Mucosa of descending colon (tissue), 3 donors: ENCODE measurements around the gene FNTB. TPM values are rescaled to one million over a fixed set of nuclear protein-coding genes. Genes with fewer than 3 reads are reported as not detected.

Experiments
- ATAC-seq: fragments of 200-7000 bp; cut with Tn5 transposase; one replicate; pipeline ENCODE4 v1.9.1; 2020; ENCODE audit warnings: mild to moderate bottlenecking, moderate library complexity
- DNase-seq, 3 donors: peaks; one replicate each; pipeline ENCODE4 v3.0.0-alpha.2; 2020
- H3K36me3 ChIP-seq: fragments of 200-600 bp; one replicate; pipeline ENCODE4 v1.8.0; 2021; ENCODE audit warnings: low read depth, mild to moderate bottlenecking
- H3K4me1 ChIP-seq: fragments of 200-600 bp; one replicate; pipeline ENCODE4 v1.8.0; 2021; ENCODE audit warnings: low read depth, mild to moderate bottlenecking
- H3K4me3 ChIP-seq: fragments of 200-600 bp; one replicate; pipeline ENCODE4 v1.8.0; 2021; ENCODE audit warnings: mild to moderate bottlenecking
- H3K9me3 ChIP-seq: fragments of 200-600 bp; one replicate; pipeline ENCODE4 v1.8.0; 2021; ENCODE audit warnings: mild to moderate bottlenecking
- intact Hi-C, 2 donors: fragments of 100-400 bp; cut with DNase I in 1 of 2; cut with micrococcal nuclease in 1 of 2; formaldehyde crosslinking; loops; one replicate each; pipeline versions ENCODE4 v1.11.0 to v1.11.1; 2022; cut with DNase I, micrococcal nuclease
- total RNA-seq, 3 donors: library from RNA; stranded (reverse); fragmentation: NEBNext Ultra II Directional in 2 of 3; extraction: Animal tissue kit (Norgen Biotek cat#: 25700) in 2 of 3; gene quantifications; one replicate each; pipeline versions ENCODE4 v1.2.1 to v1.2.4, GENCODE V29; 2021 to 2023
- TF ChIP-seq, protein P1 (sequence below): fragments of 200-600 bp; IDR thresholded peaks from one replicate; pipeline ENCODE4 v1.8.0; 2022; ENCODE audit warnings: antibody characterized with exemption, mild to moderate bottlenecking
- donor health status: DM: no; HTN: no; CAD: no; lungs with moderate emphysema.
- donor health status: DM: no; HTN: no; CAD: no.
- donor health status: DM: no; HTN: yes; CAD: no.

Gene FNTB
- total RNA-seq, 3 donors from 2014 or later: 14.5 to 18.3 (median 14.5) TPM

DNA sequence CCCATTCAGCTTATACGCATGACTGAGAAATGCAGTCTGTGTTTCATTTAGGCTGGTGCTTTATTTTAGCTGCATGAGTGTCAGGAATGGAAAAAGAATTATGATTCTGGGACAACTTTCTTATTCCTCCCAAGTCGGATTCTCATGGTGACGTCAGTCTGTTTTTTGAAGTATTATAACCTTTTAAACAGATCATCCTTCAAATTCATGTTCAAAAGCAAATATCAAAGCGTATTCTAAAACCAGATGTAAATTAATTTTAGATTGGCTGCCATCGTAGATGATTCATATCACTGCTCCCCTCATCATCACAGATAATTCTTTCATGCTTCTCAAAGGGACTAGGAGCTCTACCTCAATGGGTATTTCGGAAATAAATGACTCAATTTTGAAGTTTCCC is 15.0 kb downstream of the FNTB start:
- intact Hi-C loops: no loop called here

DNA sequence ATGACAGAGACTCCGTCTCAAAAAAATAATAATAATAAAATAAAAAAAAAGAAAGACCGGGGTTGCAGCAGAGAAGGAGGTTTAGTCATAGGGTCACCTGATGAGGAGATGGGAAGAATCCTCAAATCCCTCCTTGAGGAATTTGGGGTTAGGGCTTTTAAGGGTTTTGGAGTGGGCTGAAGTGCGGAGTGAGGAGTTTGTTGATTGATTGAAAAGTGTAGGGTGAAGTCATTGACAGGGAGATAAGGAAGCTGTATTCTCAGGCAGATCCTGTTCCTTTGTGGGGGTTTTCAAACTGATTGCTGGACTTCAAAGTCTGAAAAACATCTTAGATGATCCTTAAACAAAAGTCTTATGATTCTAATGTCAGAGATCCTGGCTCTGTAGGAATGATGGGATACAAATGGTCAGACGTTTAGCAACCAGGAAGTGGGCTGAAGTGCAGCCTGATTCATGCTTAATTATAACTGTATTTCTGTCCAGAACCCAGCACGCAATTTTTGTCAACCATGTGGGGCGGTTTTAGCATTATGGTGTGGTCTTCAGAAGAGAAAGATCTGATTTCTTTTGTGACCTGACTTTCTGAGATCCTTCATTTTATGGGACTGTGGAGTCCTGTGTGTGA is 16.0 kb downstream of the FNTB start:
- H3K36me3 ChIP-seq: no peaks in the 10 kb centered on the region
- no peak overlapping the region for H3K4me3 ChIP-seq
- intact Hi-C loops: no loop called here
- no peaks in the 10 kb centered on the region for H3K9me3 ChIP-seq
- no peaks in the 10 kb centered on the region for H3K4me1 ChIP-seq
- TF ChIP-seq, protein P1, sequence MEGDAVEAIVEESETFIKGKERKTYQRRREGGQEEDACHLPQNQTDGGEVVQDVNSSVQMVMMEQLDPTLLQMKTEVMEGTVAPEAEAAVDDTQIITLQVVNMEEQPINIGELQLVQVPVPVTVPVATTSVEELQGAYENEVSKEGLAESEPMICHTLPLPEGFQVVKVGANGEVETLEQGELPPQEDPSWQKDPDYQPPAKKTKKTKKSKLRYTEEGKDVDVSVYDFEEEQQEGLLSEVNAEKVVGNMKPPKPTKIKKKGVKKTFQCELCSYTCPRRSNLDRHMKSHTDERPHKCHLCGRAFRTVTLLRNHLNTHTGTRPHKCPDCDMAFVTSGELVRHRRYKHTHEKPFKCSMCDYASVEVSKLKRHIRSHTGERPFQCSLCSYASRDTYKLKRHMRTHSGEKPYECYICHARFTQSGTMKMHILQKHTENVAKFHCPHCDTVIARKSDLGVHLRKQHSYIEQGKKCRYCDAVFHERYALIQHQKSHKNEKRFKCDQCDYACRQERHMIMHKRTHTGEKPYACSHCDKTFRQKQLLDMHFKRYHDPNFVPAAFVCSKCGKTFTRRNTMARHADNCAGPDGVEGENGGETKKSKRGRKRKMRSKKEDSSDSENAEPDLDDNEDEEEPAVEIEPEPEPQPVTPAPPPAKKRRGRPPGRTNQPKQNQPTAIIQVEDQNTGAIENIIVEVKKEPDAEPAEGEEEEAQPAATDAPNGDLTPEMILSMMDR: no peak
- no peak for DNase-seq
- ATAC-seq: no peak

More for the DNA sequence above, 15.0 kb downstream of the FNTB start:
- no peaks in the 10 kb centered on the region for H3K9me3 ChIP-seq
- no peaks in the 10 kb centered on the region for H3K4me1 ChIP-seq
- TF ChIP-seq, protein P1: no peak
- H3K4me3 ChIP-seq: no peak overlapping the region
- H3K36me3 ChIP-seq: no peaks in the 10 kb centered on the region
- DNase-seq (no peak), ATAC-seq (no peak)

DNA sequence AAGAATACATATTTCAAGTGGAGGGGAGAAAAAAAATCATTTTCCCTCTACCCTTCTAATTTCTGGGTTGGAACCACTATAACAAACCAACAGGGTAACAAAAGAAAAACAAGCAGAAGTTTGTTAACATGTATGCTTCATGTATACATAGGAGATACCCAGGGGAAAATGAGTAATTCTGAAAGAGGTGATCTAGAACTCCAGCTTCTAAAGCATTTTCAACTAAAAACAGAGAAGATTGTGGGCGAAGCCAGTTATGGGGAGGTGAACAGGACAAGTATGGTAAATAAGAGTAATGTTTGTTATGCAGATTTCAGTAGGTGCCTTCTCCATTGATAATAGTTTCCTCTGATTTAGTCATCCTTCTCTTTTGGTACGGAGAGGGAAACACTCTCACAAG is 16.7 kb downstream of the FNTB start:
- DNase-seq (no peak), ATAC-seq (no peak)
- no peaks in the 10 kb centered on the region for H3K36me3 ChIP-seq
- TF ChIP-seq, protein P1: no peak
- intact Hi-C loops: no loop called here
- no peaks in the 10 kb centered on the region for H3K9me3 ChIP-seq
- H3K4me3 ChIP-seq: no peak overlapping the region
- no peaks in the 10 kb centered on the region for H3K4me1 ChIP-seq

DNA sequence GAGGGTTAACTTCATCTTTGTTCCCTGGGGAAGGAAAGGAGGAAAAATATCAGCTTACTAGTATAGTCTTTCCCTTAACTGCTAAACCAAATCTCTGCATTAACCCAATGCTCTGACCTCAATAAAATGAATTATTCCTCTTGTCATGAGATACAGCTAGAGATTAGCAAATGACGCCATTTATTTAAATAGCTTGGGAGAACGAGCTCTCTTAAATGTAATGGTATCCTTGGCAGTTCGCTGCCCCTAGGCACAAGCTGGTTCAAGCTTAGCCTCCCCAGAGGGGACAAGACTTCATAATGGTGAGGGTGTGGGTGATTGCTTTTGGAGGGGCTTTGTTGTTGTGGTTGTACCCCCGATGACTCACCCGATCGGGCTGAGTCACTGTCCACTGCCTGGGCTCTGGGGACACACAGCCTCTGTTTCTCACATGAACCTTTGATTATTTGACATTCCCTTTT is 19.6 kb downstream of the FNTB start:
- Histone ChIP-seq H3K4me3 (no peak overlapping the region), H3K4me1 (no peaks in the 10 kb centered on the region), H3K36me3 (no peaks in the 10 kb centered on the region), H3K9me3 (no peaks in the 10 kb centered on the region)
- TF ChIP-seq, protein P1: no peak
- ATAC-seq: no peak
- DNase-seq: no peak
- intact Hi-C loops: no loop called here

DNA sequence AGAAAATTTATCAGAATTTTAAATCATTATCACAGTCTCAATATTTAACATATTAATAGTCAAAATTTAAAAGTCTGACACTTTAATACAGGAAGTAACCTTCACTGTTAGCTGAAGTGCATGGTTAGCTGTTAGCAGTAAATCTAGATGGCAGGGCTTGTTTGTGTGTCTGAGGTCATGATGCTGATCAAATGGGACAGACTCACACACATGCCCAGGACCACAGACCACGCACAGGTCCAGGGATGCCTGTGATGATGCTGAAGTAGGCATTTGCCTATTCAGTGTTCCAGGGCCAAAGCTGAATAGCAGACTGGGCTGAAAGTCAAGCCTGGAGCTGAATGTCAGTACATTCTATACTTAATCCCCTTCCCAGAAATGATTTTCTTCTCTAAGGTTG is 20.5 kb downstream of the FNTB start:
- H3K36me3 ChIP-seq: no peaks in the 10 kb centered on the region
- no peaks in the 10 kb centered on the region for H3K4me1 ChIP-seq
- no peaks in the 10 kb centered on the region for H3K9me3 ChIP-seq
- DNase-seq (no peak), ATAC-seq (no peak)
- H3K4me3 ChIP-seq: no peak overlapping the region
- TF ChIP-seq, protein P1: no peak
- intact Hi-C loops: no loop called here
